Loucy (cell line): ENCODE measurements around the gene ENPEP.

Source experiments
- H2AFZ ChIP-seq: fragments of 200-600 bp; sonication (generic); 2 replicates; pipeline ENCODE4 v1.6.0; 2016; ENCODE audit warnings: antibody characterized with exemption, mild to moderate bottlenecking, low read length, moderate library complexity
- H3F3A ChIP-seq: fragments of 200-600 bp; 2 replicates; pipeline ENCODE4 v1.6.0; 2016; ENCODE audit warnings: antibody characterized with exemption, low read depth, mild to moderate bottlenecking
- H3K27me3 ChIP-seq: fragments of 200-600 bp; sonication (generic); 2 replicates; pipeline ENCODE4 v1.6.1; 2014; ENCODE audit warnings: low read length, mild to moderate bottlenecking; ENCODE audit not compliant: insufficient read depth, poor library complexity, severe bottlenecking
- H3K36me3 ChIP-seq: fragments of 200-600 bp; sonication (generic); 2 replicates; pipeline ENCODE4 v1.6.1; 2016; ENCODE audit warnings: low read length; ENCODE audit not compliant: insufficient read depth
- H3K4me1 ChIP-seq: fragments of 200-600 bp; sonication (generic); 2 replicates; pipeline ENCODE4 v1.5.1; 2014; ENCODE audit warnings: low read length, mild to moderate bottlenecking; ENCODE audit not compliant: insufficient read depth, poor library complexity, severe bottlenecking
- H3K4me2 ChIP-seq: fragments of 200-600 bp; sonication (generic); 2 replicates; pipeline ENCODE4 v1.6.0; 2014; ENCODE audit warnings: antibody characterized with exemption, low read length, low read depth, mild to moderate bottlenecking; ENCODE audit not compliant: poor library complexity, severe bottlenecking
- H3K4me3 ChIP-seq: fragments of 200-600 bp; sonication (generic); 2 replicates; pipeline ENCODE4 v1.5.1; 2014; ENCODE audit warnings: low read length, mild to moderate bottlenecking, mixed read lengths; ENCODE audit not compliant: poor library complexity, severe bottlenecking
- H3K79me2 ChIP-seq: fragments of 200-600 bp; sonication (generic); 2 replicates; pipeline ENCODE4 v1.6.1; 2014; ENCODE audit warnings: low read length; ENCODE audit not compliant: insufficient read depth
- H3K9ac ChIP-seq: fragments of 200-600 bp; sonication (generic); 2 replicates; pipeline ENCODE4 v1.6.0; 2014; ENCODE audit warnings: mild to moderate bottlenecking, low read depth, low read length, moderate library complexity; ENCODE audit not compliant: poor library complexity, severe bottlenecking
- H3K9me2 ChIP-seq: fragments of 200-600 bp; sonication (generic); replicated peaks from 2 replicates; pipeline ENCODE4 v1.6.1; 2016; ENCODE audit warnings: low read depth, low read length, mixed read lengths
- H3K9me3 ChIP-seq: fragments of 200-600 bp; sonication (generic); 2 replicates; pipeline ENCODE4 v1.6.1; 2014; ENCODE audit warnings: mild to moderate bottlenecking, antibody characterized with exemption, low read length, low read depth; ENCODE audit not compliant: insufficient read depth
- H4K20me1 ChIP-seq: fragments of 200-600 bp; sonication (generic); 2 replicates; pipeline ENCODE4 v1.6.0; 2014; ENCODE audit warnings: antibody characterized with exemption, low read length, mild to moderate bottlenecking; ENCODE audit not compliant: insufficient read depth, poor library complexity, severe bottlenecking
- EZH2phosphoT487 ChIP-seq: fragments of 200-600 bp; IDR thresholded peaks from 2 replicates; pipeline ENCODE4 v1.6.1; 2018; ENCODE audit warnings: antibody characterized with exemption, mild to moderate bottlenecking, moderate library complexity, borderline replicate concordance
- TF ChIP-seq, protein P1 (sequence below): fragments of 200-600 bp; sonication (generic); conservative IDR thresholded peaks from 2 replicates; pipeline ENCODE4 v1.5.1; 2014; ENCODE audit warnings: mild to moderate bottlenecking, antibody characterized with exemption, low read length

The ENPEP gene

DNA sequence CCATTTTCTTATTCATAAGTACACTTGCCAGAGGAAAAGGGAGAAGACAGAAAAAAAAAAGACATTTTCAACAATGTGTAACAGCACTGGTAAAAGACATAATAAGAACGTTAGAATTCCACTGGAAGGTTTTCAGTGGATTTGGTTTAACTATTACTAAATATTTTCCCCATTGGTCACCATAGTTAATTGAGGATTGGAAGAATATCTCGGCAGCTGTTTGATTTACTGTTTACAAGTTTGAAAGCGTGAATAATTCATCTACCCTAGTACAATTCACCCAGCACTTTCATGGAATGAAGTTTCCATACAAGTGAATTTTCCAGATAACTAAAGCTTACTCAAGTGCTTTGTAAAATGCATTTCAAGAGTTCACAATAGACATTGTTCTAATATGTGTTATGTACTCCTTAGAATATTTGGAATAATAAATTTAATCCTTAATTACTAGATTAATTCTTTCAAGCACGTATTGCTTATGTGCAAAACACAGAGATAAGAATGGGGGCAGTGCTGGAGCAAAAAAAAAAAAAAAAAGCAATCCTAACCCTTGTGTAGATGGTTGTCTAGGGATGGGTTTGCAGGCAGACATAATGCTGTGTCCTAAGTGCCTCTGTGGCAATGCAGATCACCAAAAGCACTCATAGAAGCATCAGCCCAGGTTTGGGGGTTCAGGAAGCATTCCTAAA, 57.1 kb downstream of the ENPEP start:
- TF ChIP-seq, protein P1, sequence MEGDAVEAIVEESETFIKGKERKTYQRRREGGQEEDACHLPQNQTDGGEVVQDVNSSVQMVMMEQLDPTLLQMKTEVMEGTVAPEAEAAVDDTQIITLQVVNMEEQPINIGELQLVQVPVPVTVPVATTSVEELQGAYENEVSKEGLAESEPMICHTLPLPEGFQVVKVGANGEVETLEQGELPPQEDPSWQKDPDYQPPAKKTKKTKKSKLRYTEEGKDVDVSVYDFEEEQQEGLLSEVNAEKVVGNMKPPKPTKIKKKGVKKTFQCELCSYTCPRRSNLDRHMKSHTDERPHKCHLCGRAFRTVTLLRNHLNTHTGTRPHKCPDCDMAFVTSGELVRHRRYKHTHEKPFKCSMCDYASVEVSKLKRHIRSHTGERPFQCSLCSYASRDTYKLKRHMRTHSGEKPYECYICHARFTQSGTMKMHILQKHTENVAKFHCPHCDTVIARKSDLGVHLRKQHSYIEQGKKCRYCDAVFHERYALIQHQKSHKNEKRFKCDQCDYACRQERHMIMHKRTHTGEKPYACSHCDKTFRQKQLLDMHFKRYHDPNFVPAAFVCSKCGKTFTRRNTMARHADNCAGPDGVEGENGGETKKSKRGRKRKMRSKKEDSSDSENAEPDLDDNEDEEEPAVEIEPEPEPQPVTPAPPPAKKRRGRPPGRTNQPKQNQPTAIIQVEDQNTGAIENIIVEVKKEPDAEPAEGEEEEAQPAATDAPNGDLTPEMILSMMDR = no peak
- no peak for TF ChIP-seq EZH2phosphoT487
- Histone ChIP-seq H4K20me1 (no peaks in the 10 kb centered on the region), H3K9me2 (no peaks in the 10 kb centered on the region), H3K4me1 (peaks cover 21% of the 10 kb centered on the region), H3K36me3 (no peaks in the 10 kb centered on the region), H3K27me3 (no peaks in the 10 kb centered on the region), H3K9me3 (peaks cover 11% of the 10 kb centered on the region; the same call in 1 of the 2 replicates), H3K4me3 (peak overlapping the region; percentile 62), H3K4me2 (peak overlapping the region; percentile 76), H3K9ac (peak overlapping the region; percentile 56), H3K79me2 (0 out of 2 replicates have a peak, but pooled peaks cover 3% of the 10 kb centered on the region), H2AFZ (peak overlapping the region; percentile 82), H3F3A (no peaks in the 10 kb centered on the region)

DNA sequence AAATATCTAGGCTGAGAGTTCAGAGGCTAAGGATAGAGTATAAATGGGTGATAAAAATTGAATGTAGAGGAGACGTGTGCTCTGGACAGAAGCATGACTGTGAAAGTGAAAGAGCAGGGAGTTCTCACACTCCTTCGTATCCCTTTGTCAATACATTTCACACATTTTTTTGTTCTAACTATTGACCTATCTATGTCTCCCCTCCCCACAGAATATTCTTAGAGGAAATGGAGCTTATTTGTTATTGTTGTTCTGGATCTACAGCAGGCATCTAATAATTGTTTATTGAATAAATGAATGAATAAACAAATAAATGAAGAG, 57.6 kb downstream of the ENPEP start:
- Histone ChIP-seq H3K4me2 (peak overlapping the region; percentile 76), H3K9me2 (no peaks in the 10 kb centered on the region), H3K4me1 (peaks cover 21% of the 10 kb centered on the region), H3K27me3 (no peaks in the 10 kb centered on the region), H3K9ac (peak overlapping the region; percentile 56), H4K20me1 (no peaks in the 10 kb centered on the region), H3K36me3 (no peaks in the 10 kb centered on the region), H2AFZ (peak overlapping the region; percentile 82), H3K4me3 (peak overlapping the region; percentile 62), H3K79me2 (0 out of 2 replicates have a peak, but pooled peaks cover under 1% of the 10 kb centered on the region), H3K9me3 (peaks cover 11% of the 10 kb centered on the region; the same call in 1 of the 2 replicates), H3F3A (no peaks in the 10 kb centered on the region)
- TF ChIP-seq, protein P1 = no peak
- TF ChIP-seq EZH2phosphoT487 = no peak

DNA sequence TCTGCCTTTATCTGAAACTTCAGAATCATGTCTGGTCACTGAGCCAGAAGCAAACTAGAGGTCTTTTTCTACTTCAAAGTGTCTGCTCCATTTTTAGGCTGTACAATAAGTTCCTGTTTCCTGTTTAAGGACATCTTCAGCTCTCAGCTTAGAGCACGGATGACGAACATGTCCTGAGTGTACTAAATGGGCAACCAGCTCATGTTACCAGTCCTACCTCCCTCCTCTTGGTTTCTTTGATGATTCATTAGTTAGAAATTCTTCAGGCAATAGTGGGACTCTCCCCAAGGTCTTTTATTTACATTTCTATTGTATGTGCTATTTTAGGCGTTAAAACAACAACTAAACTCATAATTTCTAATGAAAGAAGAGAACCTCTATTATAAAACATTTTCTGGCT, 58.0 kb downstream of the ENPEP start:
- Histone ChIP-seq H3K27me3 (no peaks in the 10 kb centered on the region), H3K9me3 (peaks cover 11% of the 10 kb centered on the region; the same call in 1 of the 2 replicates), H3K4me1 (peaks cover 18% of the 10 kb centered on the region), H4K20me1 (no peaks in the 10 kb centered on the region), H3K9ac (peak overlapping the region; percentile 56), H3K4me3 (peak overlapping the region; percentile 62), H3K79me2 (no peaks in the 10 kb centered on the region), H3K4me2 (peak overlapping the region; percentile 76), H3F3A (no peaks in the 10 kb centered on the region), H3K9me2 (no peaks in the 10 kb centered on the region), H2AFZ (peak overlapping the region; percentile 82), H3K36me3 (no peaks in the 10 kb centered on the region)
- TF ChIP-seq, protein P1 = no peak
- TF ChIP-seq EZH2phosphoT487 = no peak
